DND-41 (cell line): ENCODE data around the gene AIF1L.

ENCODE experiments used
- EZH2 ChIP-seq: IDR thresholded peaks from 3 replicates; pipeline ENCODE4 v1.6.1; 2012; ENCODE audit warnings: borderline replicate concordance, low read depth, mild to moderate bottlenecking, moderate library complexity, low read length, inconsistent platforms; ENCODE audit not compliant: severe bottlenecking
- TF ChIP-seq, protein P1 (sequence below): IDR thresholded peaks from 2 replicates; pipeline ENCODE4 v1.5.1; 2012; ENCODE audit warnings: borderline replicate concordance, low read length, moderate library complexity, mild to moderate bottlenecking; ENCODE audit not compliant: poor library complexity, severe bottlenecking; ENCODE audit errors: extremely low read depth

- TF ChIP-seq, protein P1, sequence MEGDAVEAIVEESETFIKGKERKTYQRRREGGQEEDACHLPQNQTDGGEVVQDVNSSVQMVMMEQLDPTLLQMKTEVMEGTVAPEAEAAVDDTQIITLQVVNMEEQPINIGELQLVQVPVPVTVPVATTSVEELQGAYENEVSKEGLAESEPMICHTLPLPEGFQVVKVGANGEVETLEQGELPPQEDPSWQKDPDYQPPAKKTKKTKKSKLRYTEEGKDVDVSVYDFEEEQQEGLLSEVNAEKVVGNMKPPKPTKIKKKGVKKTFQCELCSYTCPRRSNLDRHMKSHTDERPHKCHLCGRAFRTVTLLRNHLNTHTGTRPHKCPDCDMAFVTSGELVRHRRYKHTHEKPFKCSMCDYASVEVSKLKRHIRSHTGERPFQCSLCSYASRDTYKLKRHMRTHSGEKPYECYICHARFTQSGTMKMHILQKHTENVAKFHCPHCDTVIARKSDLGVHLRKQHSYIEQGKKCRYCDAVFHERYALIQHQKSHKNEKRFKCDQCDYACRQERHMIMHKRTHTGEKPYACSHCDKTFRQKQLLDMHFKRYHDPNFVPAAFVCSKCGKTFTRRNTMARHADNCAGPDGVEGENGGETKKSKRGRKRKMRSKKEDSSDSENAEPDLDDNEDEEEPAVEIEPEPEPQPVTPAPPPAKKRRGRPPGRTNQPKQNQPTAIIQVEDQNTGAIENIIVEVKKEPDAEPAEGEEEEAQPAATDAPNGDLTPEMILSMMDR, result no peak
- TF ChIP-seq EZH2, result no peak
Measured at GRCh38 chr9:131101207-131101964, 5.1 kb downstream of the AIF1L start.
